ENCODE results near the gene MYH16.
"Not testable (repeated sequence)": the region's sequence is repeated elsewhere in the genome, so short reads cannot be mapped to it uniquely, and the experiment has no call there.

MYH16 gene

DNA sequence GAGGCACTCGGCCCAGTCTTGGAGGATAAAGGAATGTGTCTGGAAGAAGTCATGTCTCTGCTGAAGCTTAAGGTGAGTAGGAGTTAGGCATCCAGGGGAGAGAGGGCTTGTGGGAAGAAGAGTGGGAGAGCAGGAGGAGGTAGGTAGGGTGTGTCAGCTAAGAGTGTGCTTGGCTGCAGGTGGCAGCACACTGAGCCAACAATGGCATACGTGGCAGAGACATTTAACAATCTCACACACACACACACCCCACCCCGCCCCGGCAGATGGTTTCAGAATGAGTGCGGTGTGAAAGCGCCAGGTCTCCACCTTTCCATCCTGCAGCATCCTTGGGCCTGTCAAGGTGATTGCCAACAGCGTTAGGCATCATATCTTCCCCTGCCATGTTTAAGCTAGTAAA lies 41.9 kb downstream of the MYH16 start:
- no peaks in the 10 kb centered on the region for H3K27me3 ChIP-seq (replicated peaks; ENCODE audit: control insufficient read depth, insufficient read depth, low read length, poor library complexity, severe bottlenecking)
- H3K9me3 ChIP-seq (ENCODE audit: control insufficient read depth, low read length): peaks cover 3% of the 10 kb centered on the region
- no peak for DNase-seq
- no peaks in the 10 kb centered on the region for H3K4me1 ChIP-seq (ENCODE audit: control insufficient read depth, insufficient read depth, low read length, poor library complexity, severe bottlenecking)
- H3K27ac ChIP-seq (ENCODE audit: insufficient read depth, low read length, poor library complexity, severe bottlenecking): no peak overlapping the region
- no peaks in the 10 kb centered on the region for H3K36me3 ChIP-seq (ENCODE audit: control insufficient read depth, insufficient read depth, low read length)
- no peak overlapping the region for H3K4me3 ChIP-seq (ENCODE audit: insufficient read depth, low read depth, low read length, poor library complexity, severe bottlenecking)

DNA sequence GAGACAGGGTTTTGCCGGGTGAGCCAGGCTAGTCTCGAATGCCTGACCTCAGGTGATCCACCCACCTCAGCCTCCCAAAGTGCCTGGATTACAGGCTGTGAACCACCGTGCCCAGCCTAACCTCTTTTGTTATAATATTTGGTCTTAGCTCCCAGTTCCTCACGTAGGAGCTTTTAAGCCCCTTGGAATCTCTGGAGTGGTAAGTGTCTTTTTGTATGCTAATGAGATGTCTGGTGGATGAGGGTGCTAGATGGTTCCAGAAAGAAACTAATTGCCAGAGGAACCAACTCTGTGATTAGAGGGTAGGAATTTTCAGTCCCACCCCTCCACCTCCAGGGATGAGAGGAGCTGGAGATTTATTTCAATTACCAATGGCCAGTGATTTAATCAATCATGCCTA lies 47.7 kb downstream of the MYH16 start:
- no peaks in the 10 kb centered on the region for H3K36me3 ChIP-seq (ENCODE audit: control insufficient read depth, insufficient read depth, low read length)
- H3K4me3 ChIP-seq (ENCODE audit: insufficient read depth, low read depth, low read length, poor library complexity, severe bottlenecking): no peak overlapping the region
- H3K27ac ChIP-seq (ENCODE audit: insufficient read depth, low read length, poor library complexity, severe bottlenecking): no peak overlapping the region
- peaks cover 5% of the 10 kb centered on the region for H3K4me1 ChIP-seq (ENCODE audit: control insufficient read depth, insufficient read depth, low read length, poor library complexity, severe bottlenecking)
- H3K9me3 ChIP-seq (ENCODE audit: control insufficient read depth, low read length): no peaks in the 10 kb centered on the region
- no peak for DNase-seq
- no peaks in the 10 kb centered on the region for H3K27me3 ChIP-seq (replicated peaks; ENCODE audit: control insufficient read depth, insufficient read depth, low read length, poor library complexity, severe bottlenecking)

GRCh38 chr7:99322659-99323058 lies 50.0 kb downstream of the MYH16 start:
- H3K27me3 ChIP-seq (replicated peaks; ENCODE audit: control insufficient read depth, insufficient read depth, low read length, poor library complexity, severe bottlenecking); H3K36me3 ChIP-seq (ENCODE audit: control insufficient read depth, insufficient read depth, low read length); H3K4me3 ChIP-seq (ENCODE audit: insufficient read depth, low read depth, low read length, poor library complexity, severe bottlenecking); DNase-seq; H3K27ac ChIP-seq (ENCODE audit: insufficient read depth, low read length, poor library complexity, severe bottlenecking); H3K9me3 ChIP-seq (ENCODE audit: control insufficient read depth, low read length): not testable (repeated sequence)
- peaks cover 16% of the 10 kb centered on the region for H3K4me1 ChIP-seq (ENCODE audit: control insufficient read depth, insufficient read depth, low read length, poor library complexity, severe bottlenecking)

DNA sequence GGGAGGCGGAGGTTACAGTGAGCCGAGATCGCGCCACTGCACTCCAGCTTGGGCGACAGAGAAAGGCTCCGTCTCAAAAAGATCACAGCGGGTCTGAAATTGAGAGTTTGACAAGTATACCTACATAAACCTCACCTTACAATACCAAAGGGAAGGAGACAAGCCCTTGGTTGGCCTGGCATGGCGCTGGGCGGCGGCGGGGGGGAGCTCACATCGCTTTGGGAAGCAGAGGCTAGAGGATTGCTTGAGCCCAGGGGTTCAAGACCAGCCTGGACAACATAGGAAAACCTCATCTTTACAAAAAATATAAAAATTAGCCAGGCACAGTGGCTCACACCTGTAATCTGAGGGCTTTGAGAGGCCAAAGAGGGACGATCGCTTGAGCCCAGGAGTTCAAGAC lies 51.9 kb downstream of the MYH16 start:
- no peaks in the 10 kb centered on the region for H3K36me3 ChIP-seq (ENCODE audit: control insufficient read depth, insufficient read depth, low read length)
- H3K4me3 ChIP-seq (ENCODE audit: insufficient read depth, low read depth, low read length, poor library complexity, severe bottlenecking): no peak overlapping the region
- no peaks in the 10 kb centered on the region for H3K9me3 ChIP-seq (ENCODE audit: control insufficient read depth, low read length)
- H3K27ac ChIP-seq (ENCODE audit: insufficient read depth, low read length, poor library complexity, severe bottlenecking): no peak overlapping the region
- H3K4me1 ChIP-seq (ENCODE audit: control insufficient read depth, insufficient read depth, low read length, poor library complexity, severe bottlenecking): peaks cover 20% of the 10 kb centered on the region
- H3K27me3 ChIP-seq (replicated peaks; ENCODE audit: control insufficient read depth, insufficient read depth, low read length, poor library complexity, severe bottlenecking): no peaks in the 10 kb centered on the region
- no peak for DNase-seq

DNA sequence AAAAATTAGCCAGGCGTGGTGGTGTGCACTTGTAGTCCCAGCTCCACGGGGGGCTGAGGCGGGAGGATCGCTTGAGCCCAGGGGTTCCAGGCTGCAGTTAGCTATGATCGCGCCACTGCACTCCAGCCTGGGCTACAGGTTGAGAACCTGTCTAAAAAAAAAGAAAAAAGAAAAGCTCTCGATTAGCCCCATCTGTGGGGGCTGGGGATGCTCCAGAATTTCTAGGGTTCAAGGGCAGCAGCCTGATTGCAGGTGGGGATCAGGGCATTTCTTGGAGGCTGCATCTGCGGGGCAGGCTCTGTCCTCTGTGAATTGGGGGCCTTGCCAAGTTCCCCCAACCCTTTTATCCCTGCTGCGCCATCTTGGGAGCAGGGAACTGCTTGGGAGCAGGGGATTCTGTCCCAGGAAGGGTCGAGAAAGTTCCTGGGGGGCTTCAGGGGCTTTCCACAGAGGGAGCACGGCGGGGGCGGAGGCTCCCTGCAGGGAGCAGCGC lies 52.4 kb downstream of the MYH16 start:
- Histone ChIP-seq H3K4me1 (ENCODE audit: control insufficient read depth, insufficient read depth, low read length, poor library complexity, severe bottlenecking) (peaks cover 20% of the 10 kb centered on the region), H3K27me3 (replicated peaks; ENCODE audit: control insufficient read depth, insufficient read depth, low read length, poor library complexity, severe bottlenecking) (no peaks in the 10 kb centered on the region), H3K4me3 (ENCODE audit: insufficient read depth, low read depth, low read length, poor library complexity, severe bottlenecking) (peak overlapping the region; percentile 82), H3K27ac (ENCODE audit: insufficient read depth, low read length, poor library complexity, severe bottlenecking) (peak overlapping the region; percentile 92), H3K36me3 (ENCODE audit: control insufficient read depth, insufficient read depth, low read length) (no peaks in the 10 kb centered on the region), H3K9me3 (ENCODE audit: control insufficient read depth, low read length) (no peaks in the 10 kb centered on the region)
- DNase-seq: no peak

GRCh38 chr7:99325592-99326407 lies 53.2 kb downstream of the MYH16 start, which contains the start of gene ARPC1A:
ARPC1A (plus strand) TSS chr7:99325898; CDS start chr7:99333354, 7,456 bp downstream.
- H3K4me1 ChIP-seq (ENCODE audit: control insufficient read depth, insufficient read depth, low read length, poor library complexity, severe bottlenecking): peaks cover 20% of the 10 kb centered on the region

GRCh38 chr7:99326408-99326782 lies 53.8 kb downstream of the MYH16 start:
- Histone ChIP-seq H3K4me1 (ENCODE audit: control insufficient read depth, insufficient read depth, low read length, poor library complexity, severe bottlenecking) (peaks cover 20% of the 10 kb centered on the region), H3K36me3 (ENCODE audit: control insufficient read depth, insufficient read depth, low read length) (no peaks in the 10 kb centered on the region), H3K9me3 (ENCODE audit: control insufficient read depth, low read length) (no peaks in the 10 kb centered on the region), H3K27ac (ENCODE audit: insufficient read depth, low read length, poor library complexity, severe bottlenecking) (peak overlapping the region; percentile 92), H3K4me3 (ENCODE audit: insufficient read depth, low read depth, low read length, poor library complexity, severe bottlenecking) (peak overlapping the region; percentile 82), H3K27me3 (replicated peaks; ENCODE audit: control insufficient read depth, insufficient read depth, low read length, poor library complexity, severe bottlenecking) (no peaks in the 10 kb centered on the region)
- no peak for DNase-seq

More at GRCh38 chr7:99325592-99326407, 53.2 kb downstream of the MYH16 start, which contains the start of gene ARPC1A:
- H3K27me3 ChIP-seq (replicated peaks; ENCODE audit: control insufficient read depth, insufficient read depth, low read length, poor library complexity, severe bottlenecking): no peaks in the 10 kb centered on the region
- peak within 1 kb of the TSS; percentile 92 for H3K27ac ChIP-seq (ENCODE audit: insufficient read depth, low read length, poor library complexity, severe bottlenecking)
- no peaks in the 10 kb centered on the region for H3K9me3 ChIP-seq (ENCODE audit: control insufficient read depth, low read length)
- peak; percentile 85 for DNase-seq
- H3K4me3 ChIP-seq (ENCODE audit: insufficient read depth, low read depth, low read length, poor library complexity, severe bottlenecking): peak within 1 kb of the TSS; percentile 82
- H3K36me3 ChIP-seq (ENCODE audit: control insufficient read depth, insufficient read depth, low read length): no peaks in the 10 kb centered on the region

- not testable (repeated sequence) for H3K9me3 ChIP-seq (ENCODE audit: control insufficient read depth, low read length)
Measured at GRCh38 chr7:99330314-99330961, 57.8 kb downstream of the MYH16 start.

GRCh38 chr7:99331002-99331401 lies 58.4 kb downstream of the MYH16 start:
- DNase-seq: no peak
- H3K27ac ChIP-seq (ENCODE audit: insufficient read depth, low read length, poor library complexity, severe bottlenecking): no peak overlapping the region
- no peak overlapping the region for H3K4me3 ChIP-seq (ENCODE audit: insufficient read depth, low read depth, low read length, poor library complexity, severe bottlenecking)
- peaks cover 16% of the 10 kb centered on the region for H3K36me3 ChIP-seq (ENCODE audit: control insufficient read depth, insufficient read depth, low read length)
- peaks cover 13% of the 10 kb centered on the region for H3K4me1 ChIP-seq (ENCODE audit: control insufficient read depth, insufficient read depth, low read length, poor library complexity, severe bottlenecking)
- H3K9me3 ChIP-seq (ENCODE audit: control insufficient read depth, low read length): no peaks in the 10 kb centered on the region
- H3K27me3 ChIP-seq (replicated peaks; ENCODE audit: control insufficient read depth, insufficient read depth, low read length, poor library complexity, severe bottlenecking): no peaks in the 10 kb centered on the region

More at GRCh38 chr7:99330314-99330961, 57.8 kb downstream of the MYH16 start:
- Histone ChIP-seq H3K4me1 (ENCODE audit: control insufficient read depth, insufficient read depth, low read length, poor library complexity, severe bottlenecking) (peaks cover 14% of the 10 kb centered on the region), H3K36me3 (ENCODE audit: control insufficient read depth, insufficient read depth, low read length) (peaks cover 14% of the 10 kb centered on the region)
- H3K27ac ChIP-seq (ENCODE audit: insufficient read depth, low read length, poor library complexity, severe bottlenecking); DNase-seq; H3K27me3 ChIP-seq (replicated peaks; ENCODE audit: control insufficient read depth, insufficient read depth, low read length, poor library complexity, severe bottlenecking); H3K4me3 ChIP-seq (ENCODE audit: insufficient read depth, low read depth, low read length, poor library complexity, severe bottlenecking): not testable (repeated sequence)

DNA sequence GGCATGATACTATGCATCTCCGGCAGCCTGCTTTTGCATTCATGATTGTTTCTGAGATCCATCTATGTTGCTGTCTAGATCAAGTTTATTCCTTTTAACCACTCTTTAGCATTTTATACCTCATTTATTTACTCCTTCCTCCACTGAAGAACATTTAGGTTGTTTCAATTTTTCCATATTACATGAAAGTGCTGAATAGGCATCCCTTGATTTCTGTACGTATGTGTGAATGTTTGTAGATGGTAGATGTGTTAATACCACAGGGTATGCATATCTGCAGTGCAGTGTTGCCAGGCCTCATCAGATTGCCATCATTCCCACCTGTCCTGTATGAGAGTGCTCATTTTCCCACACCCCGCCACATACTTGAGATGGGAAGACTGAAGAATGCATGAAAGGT lies 67.0 kb downstream of the MYH16 start:
- Histone ChIP-seq H3K36me3 (ENCODE audit: control insufficient read depth, insufficient read depth, low read length) (peaks cover 51% of the 10 kb centered on the region), H3K27ac (ENCODE audit: insufficient read depth, low read length, poor library complexity, severe bottlenecking) (no peak overlapping the region), H3K9me3 (ENCODE audit: control insufficient read depth, low read length) (no peaks in the 10 kb centered on the region), H3K4me3 (ENCODE audit: insufficient read depth, low read depth, low read length, poor library complexity, severe bottlenecking) (no peak overlapping the region), H3K27me3 (replicated peaks; ENCODE audit: control insufficient read depth, insufficient read depth, low read length, poor library complexity, severe bottlenecking) (no peaks in the 10 kb centered on the region), H3K4me1 (ENCODE audit: control insufficient read depth, insufficient read depth, low read length, poor library complexity, severe bottlenecking) (no peaks in the 10 kb centered on the region)
- no peak for DNase-seq
